Lung (tissue), 12 donors: ENCODE measurements around the gene HOXD1. TPM values are rescaled to one million over a fixed set of nuclear protein-coding genes. Genes with fewer than 3 reads are reported as not detected.

Experiments used
- ATAC-seq: fragments of 200-7000 bp; cut with Tn5 transposase; one replicate; pipeline ENCODE4 v1.9.1; 2020; ENCODE audit warnings: moderate number of reproducible peaks; ENCODE audit not compliant: insufficient read depth, low FRiP score
- DNase-seq, 3 donors: peaks; one replicate each; pipeline ENCODE4 v3.0.0-alpha.2; 2013 to 2017
- H3K27ac ChIP-seq, 2 donors: one replicate each; pipeline ENCODE4 v1.5.1; 2013; ENCODE audit warnings: mild to moderate bottlenecking in 2 of 2, moderate library complexity in 2 of 2, control low read depth in 1 of 2, inconsistent platforms in 1 of 2, low read depth in 1 of 2, low read length in 1 of 2
- H3K27me3 ChIP-seq, 3 donors: one replicate each; pipeline ENCODE4 v1.5.1; 2013; ENCODE audit warnings: low read length in 2 of 3; ENCODE audit not compliant: control insufficient read depth in 3 of 3, insufficient read depth in 3 of 3
- H3K36me3 ChIP-seq, 4 donors: one replicate each; pipeline ENCODE4 v1.5.1; 2013; ENCODE audit warnings: low read length in 4 of 4, mild to moderate bottlenecking in 1 of 4, moderate library complexity in 1 of 4; ENCODE audit not compliant: control insufficient read depth in 4 of 4, insufficient read depth in 4 of 4
- H3K4me1 ChIP-seq, 5 donors: one replicate each; pipeline ENCODE4 v1.5.1; 2013; ENCODE audit warnings: low read length in 5 of 5, mild to moderate bottlenecking in 2 of 5, moderate library complexity in 1 of 5; ENCODE audit not compliant: control insufficient read depth in 5 of 5, insufficient read depth in 5 of 5
- H3K4me3 ChIP-seq: one replicate; pipeline ENCODE4 v1.5.1; 2013; ENCODE audit warnings: mild to moderate bottlenecking, control low read depth, moderate library complexity
- H3K9ac ChIP-seq, 2 donors: one replicate each; pipeline ENCODE4 v1.5.1; 2013; ENCODE audit warnings: low read length in 2 of 2, control low read depth in 1 of 2; ENCODE audit not compliant: insufficient read depth in 1 of 2
- H3K9me3 ChIP-seq, 4 donors: one replicate each; pipeline ENCODE4 v1.5.1; 2013; ENCODE audit warnings: low read length in 3 of 4, mild to moderate bottlenecking in 1 of 4, moderate library complexity in 1 of 4; ENCODE audit not compliant: control insufficient read depth in 4 of 4, insufficient read depth in 3 of 4
- CTCF ChIP-seq: IDR thresholded peaks from 2 replicates; pipeline ENCODE4 v1.5.1; 2012; ENCODE audit warnings: mild to moderate bottlenecking; ENCODE audit errors: control extremely low read depth, extremely low read depth
- WGBS, 2 donors: extraction: QIAGEN DNeasy Blood & Tissue Kit; methylation state at CpG; one replicate each; pipeline ENCODE4 v1.1.7; 2013; 5-methylcytosine and 5-hydroxymethylcytosine counted together
- polyA plus RNA-seq, 2 donors: library from polyadenylated mRNA; stranded (reverse); fragments of 200-250 nt; gene quantifications; one replicate each; pipeline ENCODE4 v1.2.1, GENCODE V29; 2013
- total RNA-seq, 2 donors: library from RNA; depleted of rRNA in 1 of 2; stranded (reverse); fragments of >200 nt in 1 of 2; gene quantifications; one replicate each; pipeline ENCODE4 v1.2.1, GENCODE V29; 2014 to 2021
- donor health status: control.
- donor health status: control.
- donor health status: Bipolar disorder and iron deficiency.
- donor health status: healthy.
- donor health status: DM: yes; HTN: yes; CAD: no.

Gene HOXD1
- total and polyA plus RNA-seq, 4 donors, result 0.40 to 3.2 (median 1.7) TPM

DNA sequence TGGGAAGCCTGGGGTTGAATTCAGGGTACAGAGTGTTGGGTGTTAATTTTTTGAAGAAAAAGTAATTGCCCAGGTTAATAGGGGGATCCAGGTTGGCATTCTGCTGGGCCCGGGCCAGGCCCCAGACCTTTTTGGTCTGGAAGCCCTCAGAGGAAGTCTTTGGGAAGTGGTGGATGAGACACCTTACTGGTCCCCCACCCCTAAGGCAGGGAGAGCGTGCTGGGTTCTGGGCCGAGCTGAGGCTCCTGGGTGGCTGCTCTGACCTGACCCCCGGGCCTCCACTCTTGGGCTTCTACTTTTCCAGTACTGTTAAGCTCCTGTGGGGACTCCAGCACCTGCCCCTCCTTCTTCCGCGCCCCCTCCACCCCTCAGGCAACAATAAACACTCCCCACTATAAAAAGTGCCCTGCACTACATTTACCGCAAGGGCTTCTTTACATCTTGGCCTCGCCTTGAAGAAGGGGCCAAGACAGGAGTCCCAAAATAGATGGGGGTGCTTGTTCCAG, 32.1 kb upstream of the HOXD1 start:
- Histone ChIP-seq H3K9me3 (peaks cover 0 to 19% (median 0%) of the 10 kb centered on the region in 4 donors), H3K36me3 (no peaks in the 10 kb centered on the region), H3K9ac (no peak overlapping the region), H3K4me1 (peaks cover 0 to 27% (median 9%) of the 10 kb centered on the region in 5 donors), H3K27me3 (peaks cover 36 to 95% (median 90%) of the 10 kb centered on the region in 3 donors), H3K27ac (no peak overlapping the region), H3K4me3 (no peak overlapping the region)
- 31% methylated on average over 8 of the region's 8 CpGs for WGBS, 2 donors
- ATAC-seq (no peak), DNase-seq (no peak)
- no peak for TF ChIP-seq CTCF

GRCh38 chr2:176156807-176157498, 31.5 kb upstream of the HOXD1 start, which contains the start of gene HOXD3:
Gene HOXD3, plus strand, starts transcription at chr2:176157307. Its CDS starts 11,808 bp downstream, at chr2:176169115.
- no peak for ATAC-seq
- Histone ChIP-seq H3K27ac (no peak within 1 kb of the TSS), H3K4me1 (peaks cover 0 to 24% (median 9%) of the 10 kb centered on the region in 5 donors), H3K9ac (no peak within 1 kb of the TSS), H3K9me3 (peaks cover 0 to 19% (median 0%) of the 10 kb centered on the region in 4 donors), H3K27me3 (peaks cover 31 to 96% (median 94%) of the 10 kb centered on the region in 3 donors), H3K4me3 (no peak within 1 kb of the TSS), H3K36me3 (no peaks in the 10 kb centered on the region)
- 3 to 7% methylated on average over 48 of the region's 48 CpGs for WGBS, 2 donors
- peak in 1 of 3 donors; percentile 6 for DNase-seq
- no peak for TF ChIP-seq CTCF

GRCh38 chr2:176157499-176158185, 30.8 kb upstream of the HOXD1 start:
- Histone ChIP-seq H3K27ac (no peak overlapping the region), H3K4me1 (peaks cover 0 to 28% (median 9%) of the 10 kb centered on the region in 5 donors), H3K36me3 (no peaks in the 10 kb centered on the region), H3K9ac (no peak overlapping the region), H3K27me3 (peaks cover 24 to 96% (median 96%) of the 10 kb centered on the region in 3 donors), H3K9me3 (peaks cover 0 to 19% (median 0%) of the 10 kb centered on the region in 4 donors), H3K4me3 (no peak overlapping the region)
- DNase-seq (peak in 1 of 3 donors; percentile 25), ATAC-seq (no peak)
- 5 to 10% methylated on average over 42 to 43 of the region's 43 CpGs for WGBS, 2 donors
- TF ChIP-seq CTCF, result no peak
